ENCODE data around the gene MRGPRD.

Gene MRGPRD

DNA sequence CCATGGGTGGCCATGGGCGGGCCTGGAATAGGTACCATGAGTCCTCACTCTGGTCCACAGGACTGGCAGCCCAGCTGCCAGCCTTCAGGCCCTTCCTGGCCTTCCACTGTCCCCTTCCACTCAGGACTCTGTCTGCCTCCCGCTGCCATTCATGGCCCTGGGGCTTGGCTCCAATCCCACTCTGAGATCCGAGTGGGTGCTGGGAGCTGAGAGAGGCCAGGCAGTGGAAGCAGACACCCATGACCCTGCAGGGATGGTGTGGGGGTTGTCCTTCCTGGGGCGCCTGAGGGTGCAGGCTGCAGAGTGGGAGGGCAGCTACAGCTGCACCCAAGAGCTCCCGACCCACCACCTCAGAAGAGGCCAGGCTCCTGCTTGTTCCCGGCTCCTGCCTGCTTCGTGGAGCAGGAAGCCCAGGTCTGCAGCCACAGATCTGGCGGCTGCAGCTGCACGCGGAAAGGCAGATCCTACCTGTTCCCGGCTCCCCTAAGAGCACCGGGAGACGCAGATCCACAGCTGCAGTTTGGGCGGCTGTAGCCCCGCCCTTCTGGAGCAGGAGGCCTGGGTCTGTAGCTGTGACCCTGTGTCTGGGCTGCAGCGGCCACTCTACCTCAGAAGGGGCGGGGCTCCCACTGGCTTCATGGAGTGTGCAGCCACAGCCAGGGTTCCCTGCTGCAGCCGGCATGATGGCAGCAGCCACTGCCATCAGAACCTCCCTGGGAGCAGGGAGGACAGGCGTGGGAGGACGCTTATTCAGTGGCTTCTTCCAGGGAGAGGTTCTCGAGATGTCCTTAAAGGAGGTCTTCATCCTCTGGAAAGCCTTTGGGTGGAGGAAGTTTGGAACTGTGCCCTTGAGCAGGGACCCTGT lies 49.6 kb downstream of the MRGPRD start:
- DNase-seq: no peak

Data from central memory CD4-positive, alpha-beta T cell (primary cell).